ENCODE measurements around the gene PDE2A. TPM values are rescaled to one million over a fixed set of nuclear protein-coding genes. Genes with fewer than 3 reads are reported as not detected.

PDE2A gene
- total RNA-seq, 1 experiment from 2014 or later: 0.74 TPM

DNA sequence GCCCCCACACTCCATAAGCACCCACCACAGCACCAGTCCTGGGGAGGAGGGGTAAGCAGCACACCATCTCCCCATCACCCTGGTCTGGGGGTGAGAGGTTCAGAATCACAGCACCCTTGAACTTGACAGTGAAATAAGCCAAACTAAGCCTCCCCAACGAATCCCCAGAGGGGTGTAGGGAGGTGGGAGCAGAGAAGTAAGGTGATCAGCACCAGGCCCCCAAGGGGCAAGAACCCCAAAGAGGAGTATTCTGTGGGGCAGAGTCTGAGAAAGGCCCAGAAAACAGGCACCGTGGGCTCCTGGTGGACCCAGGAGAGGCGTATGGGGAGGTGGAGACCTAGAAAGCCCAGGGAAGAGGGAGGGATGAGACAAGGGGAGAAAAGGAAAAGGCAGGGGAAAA, 47.1 kb upstream of the PDE2A start:
- no TSS peak for BruUV-seq (replicated peaks)
- H3K4me3 ChIP-seq (ENCODE audit: low read depth in 2 of 2, low read length in 2 of 2): peak overlapping the region; percentile 47 to 69
- H3K4me1 ChIP-seq (ENCODE audit: control insufficient read depth, insufficient read depth, low read length): peaks cover 19% of the 10 kb centered on the region
- peak overlapping the region; percentile 93 for H3K27ac ChIP-seq (ENCODE audit: low read length)
- H3K36me3 ChIP-seq (ENCODE audit: control insufficient read depth, insufficient read depth, low read length): no peaks in the 10 kb centered on the region
- TF ChIP-seq TCF7L2 (IDR thresholded peaks at IDR 0.05; ENCODE audit: low read depth, low read length) (no peak), REST (IDR thresholded peaks at IDR 0.05; ENCODE audit: insufficient read depth in 1 of 2, low read depth in 2 of 2, low read length in 1 of 2) (no peak), POLR2AphosphoS5 (IDR thresholded peaks at IDR 0.05; ENCODE audit: low read depth, low read length) (no peak), SIN3A (IDR thresholded peaks at IDR 0.05; ENCODE audit: borderline replicate concordance, insufficient read depth, low read depth, low read length) (no peak)
- TF ChIP-seq, protein P1, sequence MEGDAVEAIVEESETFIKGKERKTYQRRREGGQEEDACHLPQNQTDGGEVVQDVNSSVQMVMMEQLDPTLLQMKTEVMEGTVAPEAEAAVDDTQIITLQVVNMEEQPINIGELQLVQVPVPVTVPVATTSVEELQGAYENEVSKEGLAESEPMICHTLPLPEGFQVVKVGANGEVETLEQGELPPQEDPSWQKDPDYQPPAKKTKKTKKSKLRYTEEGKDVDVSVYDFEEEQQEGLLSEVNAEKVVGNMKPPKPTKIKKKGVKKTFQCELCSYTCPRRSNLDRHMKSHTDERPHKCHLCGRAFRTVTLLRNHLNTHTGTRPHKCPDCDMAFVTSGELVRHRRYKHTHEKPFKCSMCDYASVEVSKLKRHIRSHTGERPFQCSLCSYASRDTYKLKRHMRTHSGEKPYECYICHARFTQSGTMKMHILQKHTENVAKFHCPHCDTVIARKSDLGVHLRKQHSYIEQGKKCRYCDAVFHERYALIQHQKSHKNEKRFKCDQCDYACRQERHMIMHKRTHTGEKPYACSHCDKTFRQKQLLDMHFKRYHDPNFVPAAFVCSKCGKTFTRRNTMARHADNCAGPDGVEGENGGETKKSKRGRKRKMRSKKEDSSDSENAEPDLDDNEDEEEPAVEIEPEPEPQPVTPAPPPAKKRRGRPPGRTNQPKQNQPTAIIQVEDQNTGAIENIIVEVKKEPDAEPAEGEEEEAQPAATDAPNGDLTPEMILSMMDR (IDR thresholded peaks at IDR 0.05): no peak
- ChIA-PET POLR2A (no interaction called here), CTCF (no interaction called here)
- ATAC-seq: no peak
- in situ Hi-C loops (cut with HindIII; ENCODE audit: low pct_unique_long_range_greater_than_20kb, low sequenced_read_pairs) (no loop called here), intact Hi-C loops (cut with micrococcal nuclease; ENCODE audit: unreplicated experiment) (no loop called here)
- DNase-seq (ENCODE audit: low read depth, low spot score): no peak
- H3K9me3 ChIP-seq (ENCODE audit: control insufficient read depth, insufficient read depth, low read depth, low read length): no peaks in the 10 kb centered on the region
- no peaks in the 10 kb centered on the region for H3K27me3 ChIP-seq (ENCODE audit: control insufficient read depth, insufficient read depth, low read length)

GRCh38 chr11:72720784-72721183, 46.6 kb upstream of the PDE2A start:
- no peak for DNase-seq (ENCODE audit: low read depth, low spot score)
- Histone ChIP-seq H3K9me3 (ENCODE audit: control insufficient read depth, insufficient read depth, low read depth, low read length) (no peaks in the 10 kb centered on the region), H3K36me3 (ENCODE audit: control insufficient read depth, insufficient read depth, low read length) (no peaks in the 10 kb centered on the region), H3K27ac (ENCODE audit: low read length) (peak overlapping the region; percentile 93), H3K4me3 (ENCODE audit: low read depth in 2 of 2, low read length in 2 of 2) (peak overlapping the region; percentile 47 to 69), H3K4me1 (ENCODE audit: control insufficient read depth, insufficient read depth, low read length) (peaks cover 19% of the 10 kb centered on the region), H3K27me3 (ENCODE audit: control insufficient read depth, insufficient read depth, low read length) (no peaks in the 10 kb centered on the region)
- TF ChIP-seq, protein P1 (IDR thresholded peaks at IDR 0.05): no peak
- no peak for TF ChIP-seq SIN3A (IDR thresholded peaks at IDR 0.05; ENCODE audit: borderline replicate concordance, insufficient read depth, low read depth, low read length)
- TF ChIP-seq TCF7L2 (IDR thresholded peaks at IDR 0.05; ENCODE audit: low read depth, low read length): no peak
- no peak for TF ChIP-seq POLR2AphosphoS5 (IDR thresholded peaks at IDR 0.05; ENCODE audit: low read depth, low read length)
- no peak for TF ChIP-seq REST (IDR thresholded peaks at IDR 0.05; ENCODE audit: insufficient read depth in 1 of 2, low read depth in 2 of 2, low read length in 1 of 2)
- ChIA-PET POLR2A (no interaction called here), CTCF (no interaction called here)
- ATAC-seq: no peak
- intact Hi-C loops (cut with micrococcal nuclease; ENCODE audit: unreplicated experiment): no loop called here
- in situ Hi-C loops (cut with HindIII; ENCODE audit: low pct_unique_long_range_greater_than_20kb, low sequenced_read_pairs): no loop called here
- no TSS peak for BruUV-seq (replicated peaks)

Data from Panc1 (cell line).